ENCODE data around the gene CMTM3. TPM values are rescaled to one million over a fixed set of nuclear protein-coding genes. Genes with fewer than 3 reads are reported as not detected.

Gene CMTM3
- total RNA-seq, 1 experiment from 2014 or later = 39.2 TPM

DNA sequence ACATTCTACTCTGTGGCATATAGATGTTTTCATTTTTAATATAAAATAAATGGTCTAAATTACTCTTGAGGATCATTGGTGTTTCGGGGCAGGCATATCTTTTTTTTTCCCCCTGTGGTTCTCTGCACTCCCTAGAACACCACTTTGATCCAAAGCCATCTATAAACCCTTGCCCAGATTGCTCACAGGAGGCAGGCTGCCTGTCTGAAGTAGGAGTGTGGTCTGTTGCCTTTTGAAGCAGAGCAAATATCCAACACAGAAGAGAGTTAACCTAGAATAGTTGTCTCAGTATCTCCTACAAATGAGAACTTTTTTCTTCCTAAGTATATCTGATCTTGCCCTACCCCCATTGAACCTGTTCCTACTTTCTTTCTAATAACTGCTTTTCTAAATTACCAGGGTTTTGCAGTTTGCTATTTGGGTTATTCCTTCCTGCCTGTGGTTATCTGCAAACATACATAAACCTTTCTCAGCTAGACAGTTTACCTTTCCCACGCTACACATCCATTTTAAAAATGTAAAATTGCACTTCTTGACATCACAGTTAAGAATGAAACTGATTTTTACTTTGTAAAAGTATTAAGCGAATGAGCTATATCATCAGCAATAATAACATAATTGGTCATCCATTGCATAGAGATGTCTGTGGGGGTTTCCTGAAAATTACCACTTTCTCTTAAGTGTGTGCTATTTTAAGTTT is 43.0 kb upstream of the CMTM3 start:
- Histone ChIP-seq H3K23me2 (ENCODE audit: insufficient read length, low read depth, low read length, poor library complexity, severe bottlenecking) (no peaks in the 10 kb centered on the region), H2BK20ac (ENCODE audit: low read depth, low read length, poor library complexity, severe bottlenecking) (no peak overlapping the region), H4K20me1 (ENCODE audit: control insufficient read depth, insufficient read depth, insufficient read length) (peaks cover 3% of the 10 kb centered on the region), H3K14ac (ENCODE audit: insufficient read depth, low read length) (no peak overlapping the region), H4K91ac (ENCODE audit: insufficient read length, low read depth, low read length) (no peak overlapping the region), H3K4me2 (ENCODE audit: insufficient read depth, insufficient read length, low read length) (no peak overlapping the region), H3K9me3 (ENCODE audit: control insufficient read depth, low read depth, low read length) (no peaks in the 10 kb centered on the region), H4K8ac (replicated peaks; ENCODE audit: insufficient read length, low read depth, low read length) (no peak overlapping the region), H3K4ac (ENCODE audit: low read depth, low read length) (no peak overlapping the region), H2AK5ac (ENCODE audit: insufficient read length, low read length) (no peak overlapping the region), H3K27me3 (ENCODE audit: insufficient read depth, low read length) (no peaks in the 10 kb centered on the region), H3K23ac (ENCODE audit: insufficient read length, low read depth, low read length) (no peak overlapping the region), H3K9ac (ENCODE audit: extremely low read depth, insufficient read length, low read length) (no peak overlapping the region), H2BK12ac (ENCODE audit: insufficient read length, low read depth, low read length) (no peak overlapping the region), H3K56ac (ENCODE audit: insufficient read length, low read depth, low read length) (no peak overlapping the region), H3K4me1 (ENCODE audit: insufficient read depth, low read length) (no peaks in the 10 kb centered on the region), H3K79me2 (ENCODE audit: insufficient read depth, low read length) (no peaks in the 10 kb centered on the region), H3T11ph (ENCODE audit: low read length) (no peak overlapping the region), H3K18ac (ENCODE audit: insufficient read length, low read depth, low read length) (no peak overlapping the region), H2BK5ac (ENCODE audit: insufficient read length, low read length) (no peak overlapping the region), H2BK120ac (ENCODE audit: low read depth, low read length, poor library complexity, severe bottlenecking) (no peak overlapping the region), H2BK15ac (ENCODE audit: low read depth, low read length) (no peak overlapping the region), H2AFZ (ENCODE audit: low read length) (no peak overlapping the region), H4K5ac (ENCODE audit: insufficient read length, low read depth, low read length) (no peak overlapping the region), H3K27ac (ENCODE audit: insufficient read length, low read depth, low read length) (no peak overlapping the region), H3K79me1 (ENCODE audit: insufficient read depth, low read depth, low read length, poor library complexity, severe bottlenecking) (no peaks in the 10 kb centered on the region)
- no peaks in the 10 kb centered on the region for H3K4me1 Mint-ChIP-seq
- no CpG with 5 or more reads among the region's 3 CpGs for WGBS (ENCODE audit: extremely low coverage, insufficient read length, low lambda C conversion rate)
- no peak for DNase-seq
- no peaks in the 10 kb centered on the region for H3K27me3 Mint-ChIP-seq (ENCODE audit: low read depth)
- peaks cover 0 to 14% (median 14%) of the 10 kb centered on the region in 3 experiments; a peak in 4 of 7 replicates for H3K36me3 Mint-ChIP-seq (ENCODE audit: insufficient read depth in 1 of 3, low read depth in 3 of 3)
- H3K4me3 Mint-ChIP-seq = no peak overlapping the region
- H3K9me3 Mint-ChIP-seq = no peaks in the 10 kb centered on the region
- H3K27ac Mint-ChIP-seq = no peak overlapping the region
- TF ChIP-seq, protein P1, sequence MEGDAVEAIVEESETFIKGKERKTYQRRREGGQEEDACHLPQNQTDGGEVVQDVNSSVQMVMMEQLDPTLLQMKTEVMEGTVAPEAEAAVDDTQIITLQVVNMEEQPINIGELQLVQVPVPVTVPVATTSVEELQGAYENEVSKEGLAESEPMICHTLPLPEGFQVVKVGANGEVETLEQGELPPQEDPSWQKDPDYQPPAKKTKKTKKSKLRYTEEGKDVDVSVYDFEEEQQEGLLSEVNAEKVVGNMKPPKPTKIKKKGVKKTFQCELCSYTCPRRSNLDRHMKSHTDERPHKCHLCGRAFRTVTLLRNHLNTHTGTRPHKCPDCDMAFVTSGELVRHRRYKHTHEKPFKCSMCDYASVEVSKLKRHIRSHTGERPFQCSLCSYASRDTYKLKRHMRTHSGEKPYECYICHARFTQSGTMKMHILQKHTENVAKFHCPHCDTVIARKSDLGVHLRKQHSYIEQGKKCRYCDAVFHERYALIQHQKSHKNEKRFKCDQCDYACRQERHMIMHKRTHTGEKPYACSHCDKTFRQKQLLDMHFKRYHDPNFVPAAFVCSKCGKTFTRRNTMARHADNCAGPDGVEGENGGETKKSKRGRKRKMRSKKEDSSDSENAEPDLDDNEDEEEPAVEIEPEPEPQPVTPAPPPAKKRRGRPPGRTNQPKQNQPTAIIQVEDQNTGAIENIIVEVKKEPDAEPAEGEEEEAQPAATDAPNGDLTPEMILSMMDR (conservative IDR thresholded peaks at IDR 0.05) = no peak
